MM.1S (cell line): Measurements from ENCODE around the gene PIK3R1.

Source experiments
- DNase-seq: peaks from one replicate; pipeline ENCODE4 v3.0.0-alpha.2; 2015
- H2AFZ ChIP-seq: fragments of 300-600 bp; sonication (generic); 2 replicates; pipeline ENCODE4 v1.6.0; 2016; ENCODE audit warnings: antibody characterized with exemption, low read length
- H3F3A ChIP-seq: fragments of 300-600 bp; sonication (generic); 2 replicates; pipeline ENCODE4 v1.6.1; 2016; ENCODE audit warnings: mild to moderate bottlenecking, antibody characterized with exemption, low read length, moderate library complexity, mixed read lengths; ENCODE audit not compliant: insufficient read depth
- H3K27ac ChIP-seq: fragments of 300-600 bp; sonication (generic); 2 replicates; pipeline ENCODE4 v1.5.1; 2016; ENCODE audit warnings: mild to moderate bottlenecking, low read length
- H3K27me3 ChIP-seq: fragments of 300-600 bp; sonication (generic); replicated peaks from 2 replicates; pipeline ENCODE4 v1.6.0; 2016; ENCODE audit warnings: low read length; ENCODE audit not compliant: insufficient read depth
- H3K36me3 ChIP-seq: fragments of 300-600 bp; sonication (generic); replicated peaks from 2 replicates; pipeline ENCODE4 v1.6.1; 2016; ENCODE audit warnings: mild to moderate bottlenecking, low read length, mixed read lengths; ENCODE audit not compliant: insufficient read depth
- H3K4me1 ChIP-seq: fragments of 300-600 bp; sonication (generic); 2 replicates; pipeline ENCODE4 v1.6.1; 2016; ENCODE audit warnings: low read length, mixed read lengths
- H3K4me2 ChIP-seq: fragments of 300-600 bp; sonication (generic); 2 replicates; pipeline ENCODE4 v1.6.0; 2016; ENCODE audit warnings: low read depth, low read length
- H3K4me3 ChIP-seq: fragments of 300-600 bp; sonication (generic); 2 replicates; pipeline ENCODE4 v1.5.1; 2016; ENCODE audit warnings: low read length, mixed read lengths
- H3K79me2 ChIP-seq: fragments of 300-600 bp; sonication (generic); 2 replicates; pipeline ENCODE4 v1.6.1; 2016; ENCODE audit warnings: mixed run types, low read length, mixed read lengths
- H3K9ac ChIP-seq: fragments of 300-600 bp; sonication (generic); 2 replicates; pipeline ENCODE4 v1.6.1; 2016; ENCODE audit warnings: low read length, mixed read lengths
- H3K9me2 ChIP-seq: fragments of 300-600 bp; sonication (generic); replicated peaks from 2 replicates; pipeline ENCODE4 v1.6.1; 2016; ENCODE audit warnings: mild to moderate bottlenecking, low read length, mixed read lengths; ENCODE audit not compliant: insufficient read depth
- H3K9me3 ChIP-seq: fragments of 300-600 bp; sonication (generic); replicated peaks from 2 replicates; pipeline ENCODE4 v1.6.1; 2016; ENCODE audit warnings: mild to moderate bottlenecking, low read length, mixed read lengths; ENCODE audit not compliant: insufficient read depth
- H4K20me1 ChIP-seq: fragments of 300-600 bp; sonication (generic); 2 replicates; pipeline ENCODE4 v1.6.1; 2016; ENCODE audit warnings: mild to moderate bottlenecking, low read length, moderate library complexity, mixed read lengths; ENCODE audit not compliant: insufficient read depth
- EZH2 ChIP-seq: fragments of 300-600 bp; sonication (generic); optimal IDR thresholded peaks from 2 replicates; pipeline ENCODE3; 2017; ENCODE audit warnings: low read depth, mild to moderate bottlenecking, antibody characterized with exemption, low read length, mixed read lengths
- EZH2phosphoT487 ChIP-seq: fragments of 300-600 bp; sonication (generic); IDR thresholded peaks from 2 replicates; pipeline ENCODE4 v1.6.1; 2018; ENCODE audit warnings: antibody characterized with exemption, low read length
- TF ChIP-seq, protein P1 (sequence below): fragments of 300-600 bp; sonication (generic); IDR thresholded peaks from 2 replicates; pipeline ENCODE4 v1.5.1; 2016; ENCODE audit warnings: antibody characterized with exemption, low read length, mixed read lengths

PIK3R1 gene

GRCh38 chr5:68331192-68332079, 115.9 kb downstream of the PIK3R1 start:
- Histone ChIP-seq H3K27ac (no peak overlapping the region), H3K4me2 (no peak overlapping the region), H3K4me1 (peaks cover 3% of the 10 kb centered on the region; the same call in 1 of the 2 replicates), H3K9me3 (no peaks in the 10 kb centered on the region), H2AFZ (no peak overlapping the region), H3K36me3 (no peaks in the 10 kb centered on the region), H3K9me2 (no peaks in the 10 kb centered on the region), H3K9ac (no peak overlapping the region), H3K27me3 (no peaks in the 10 kb centered on the region), H3K4me3 (no peak overlapping the region), H3F3A (no peaks in the 10 kb centered on the region), H3K79me2 (no peaks in the 10 kb centered on the region), H4K20me1 (no peaks in the 10 kb centered on the region)
- DNase-seq, result no peak
- TF ChIP-seq, protein P1, sequence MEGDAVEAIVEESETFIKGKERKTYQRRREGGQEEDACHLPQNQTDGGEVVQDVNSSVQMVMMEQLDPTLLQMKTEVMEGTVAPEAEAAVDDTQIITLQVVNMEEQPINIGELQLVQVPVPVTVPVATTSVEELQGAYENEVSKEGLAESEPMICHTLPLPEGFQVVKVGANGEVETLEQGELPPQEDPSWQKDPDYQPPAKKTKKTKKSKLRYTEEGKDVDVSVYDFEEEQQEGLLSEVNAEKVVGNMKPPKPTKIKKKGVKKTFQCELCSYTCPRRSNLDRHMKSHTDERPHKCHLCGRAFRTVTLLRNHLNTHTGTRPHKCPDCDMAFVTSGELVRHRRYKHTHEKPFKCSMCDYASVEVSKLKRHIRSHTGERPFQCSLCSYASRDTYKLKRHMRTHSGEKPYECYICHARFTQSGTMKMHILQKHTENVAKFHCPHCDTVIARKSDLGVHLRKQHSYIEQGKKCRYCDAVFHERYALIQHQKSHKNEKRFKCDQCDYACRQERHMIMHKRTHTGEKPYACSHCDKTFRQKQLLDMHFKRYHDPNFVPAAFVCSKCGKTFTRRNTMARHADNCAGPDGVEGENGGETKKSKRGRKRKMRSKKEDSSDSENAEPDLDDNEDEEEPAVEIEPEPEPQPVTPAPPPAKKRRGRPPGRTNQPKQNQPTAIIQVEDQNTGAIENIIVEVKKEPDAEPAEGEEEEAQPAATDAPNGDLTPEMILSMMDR, result no peak
- TF ChIP-seq EZH2, result no peak
- no peak for TF ChIP-seq EZH2phosphoT487

GRCh38 chr5:68332080-68332451, 116.5 kb downstream of the PIK3R1 start:
- H3K4me1 ChIP-seq, result peaks cover 3% of the 10 kb centered on the region; the same call in 1 of the 2 replicates
- no peak overlapping the region for H3K4me2 ChIP-seq
- H3K9me2 ChIP-seq, result no peaks in the 10 kb centered on the region
- H3F3A ChIP-seq, result no peaks in the 10 kb centered on the region
- no peaks in the 10 kb centered on the region for H3K27me3 ChIP-seq
- H3K9ac ChIP-seq, result no peak overlapping the region
- H3K9me3 ChIP-seq, result no peaks in the 10 kb centered on the region
- no peak for DNase-seq
- H3K4me3 ChIP-seq, result no peak overlapping the region
- no peak for TF ChIP-seq EZH2
- TF ChIP-seq EZH2phosphoT487, result no peak
- TF ChIP-seq, protein P1, result no peak
- H3K79me2 ChIP-seq, result no peaks in the 10 kb centered on the region
- H3K36me3 ChIP-seq, result no peaks in the 10 kb centered on the region
- no peaks in the 10 kb centered on the region for H4K20me1 ChIP-seq
- no peak overlapping the region for H2AFZ ChIP-seq
- no peak overlapping the region for H3K27ac ChIP-seq

DNA sequence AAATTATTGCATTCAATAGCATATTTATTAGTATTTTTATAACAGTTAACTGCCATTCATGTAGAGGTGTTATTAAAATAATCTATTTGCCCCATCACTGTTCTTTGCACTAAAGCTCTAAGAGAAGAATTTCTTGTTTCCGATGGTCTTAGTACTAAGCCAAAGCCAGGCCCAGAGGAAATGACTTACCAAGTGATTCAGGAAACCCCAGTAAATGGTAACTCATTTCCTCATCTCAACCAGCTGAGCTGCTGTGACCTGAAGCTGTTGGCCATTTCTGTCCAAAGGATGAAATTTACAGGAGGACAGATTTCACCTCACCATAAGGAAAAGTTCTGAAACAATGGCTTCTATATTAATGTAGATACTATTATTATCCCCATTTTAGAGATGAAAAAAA, 117.0 kb downstream of the PIK3R1 start:
- Histone ChIP-seq H3K27ac (no peak overlapping the region), H3K36me3 (no peaks in the 10 kb centered on the region), H3K79me2 (no peaks in the 10 kb centered on the region), H4K20me1 (no peaks in the 10 kb centered on the region), H3K9me3 (no peaks in the 10 kb centered on the region), H3K27me3 (no peaks in the 10 kb centered on the region), H3K4me1 (peaks cover 3% of the 10 kb centered on the region; the same call in 1 of the 2 replicates), H3K4me3 (no peak overlapping the region), H2AFZ (no peak overlapping the region), H3K4me2 (no peak overlapping the region), H3K9ac (no peak overlapping the region), H3F3A (no peaks in the 10 kb centered on the region), H3K9me2 (no peaks in the 10 kb centered on the region)
- no peak for DNase-seq
- TF ChIP-seq, protein P1, result no peak
